HCEC 1CT (cell line): ENCODE results near the gene HIVEP3.
A peak's percentile ranks its signal among the peaks of the same experiment; 100 is the strongest.

ENCODE experiments used
- DNase-seq: peaks from one replicate; pipeline ENCODE4 v3.0.0-alpha.2; 2017

HIVEP3 gene

GRCh38 chr1:41488040-41488951 is 430.4 kb downstream of the HIVEP3 start:
- DNase-seq = no peak

- no peak for DNase-seq
Measured at GRCh38 chr1:41487126-41488039, 431.3 kb downstream of the HIVEP3 start.

- DNase-seq = no peak
Measured at GRCh38 chr1:41486371-41487125, 432.2 kb downstream of the HIVEP3 start.

GRCh38 chr1:41486053-41486370 is 432.7 kb downstream of the HIVEP3 start:
- DNase-seq = no peak

GRCh38 chr1:41485605-41486004 is 433.1 kb downstream of the HIVEP3 start:
- DNase-seq = peak; percentile 46

- no peak for DNase-seq
Measured at GRCh38 chr1:41484402-41485241, 434.1 kb downstream of the HIVEP3 start, which contains the start of gene EDN2. Gene EDN2 (minus strand): TSS chr1:41484683. CDS start chr1:41484601, 82 bp downstream.

- DNase-seq = no peak
Measured at GRCh38 chr1:41483960-41484401, 434.7 kb downstream of the HIVEP3 start.

GRCh38 chr1:41483001-41483850 is 435.5 kb downstream of the HIVEP3 start:
- no peak for DNase-seq

- no peak for DNase-seq
Measured at GRCh38 chr1:41482001-41482765, 436.5 kb downstream of the HIVEP3 start.

GRCh38 chr1:41481109-41481775 is 437.5 kb downstream of the HIVEP3 start:
- no peak for DNase-seq

- no peak for DNase-seq
Measured at GRCh38 chr1:41480204-41481108, 438.3 kb downstream of the HIVEP3 start.

- no peak for DNase-seq
Measured at GRCh38 chr1:41479808-41480160, 438.9 kb downstream of the HIVEP3 start.

GRCh38 chr1:41479000-41479807 is 439.5 kb downstream of the HIVEP3 start:
- DNase-seq = no peak

GRCh38 chr1:41478118-41478748 is 440.5 kb downstream of the HIVEP3 start:
- DNase-seq = no peak

GRCh38 chr1:41476807-41477361 is 441.8 kb downstream of the HIVEP3 start:
- DNase-seq = no peak

GRCh38 chr1:41475859-41476567 is 442.7 kb downstream of the HIVEP3 start:
- no peak for DNase-seq
